ENCODE results near the gene MID1. TPM values are rescaled to one million over a fixed set of nuclear protein-coding genes. Genes with fewer than 3 reads are reported as not detected.

MID1 gene
- total RNA-seq, 2 donors from 2014 or later: 14.6 to 26.1 TPM

DNA sequence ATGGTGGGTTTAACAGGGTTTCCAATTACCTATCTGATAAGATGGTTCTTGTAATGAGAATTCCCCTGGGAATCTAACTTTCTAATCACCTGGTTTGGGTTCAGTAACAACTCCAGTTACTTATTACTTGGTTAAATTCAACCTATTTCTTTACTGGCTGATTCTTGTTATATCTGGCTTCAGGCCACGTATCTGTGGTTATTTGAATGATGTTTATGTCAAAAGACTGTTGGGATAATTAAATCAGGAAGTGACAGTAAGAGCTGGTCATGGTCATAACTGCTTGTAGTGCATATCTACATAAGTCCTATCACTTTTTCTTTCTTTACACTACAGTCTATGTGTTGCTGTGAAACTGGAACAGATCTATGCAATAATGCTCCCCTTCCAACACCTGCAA is 108.1 kb downstream of the MID1 start:
- Histone ChIP-seq H3K4me3 (no peak overlapping the region), H3K27ac (no peak overlapping the region), H3K9me3 (no peaks in the 10 kb centered on the region), H3K4me1 (replicated peaks) (no peaks in the 10 kb centered on the region), H3K36me3 (no peaks in the 10 kb centered on the region), H3K27me3 (replicated peaks; ENCODE audit: insufficient read depth) (no peaks in the 10 kb centered on the region)
- WGBS: 27% methylated on average over 1 of the region's 1 CpG
- intact Hi-C loops (cut with DNase I): no loop called here
- no peak for TF ChIP-seq POLR2AphosphoS5 (IDR thresholded peaks at IDR 0.05)
- TF ChIP-seq POLR2A (IDR thresholded peaks at IDR 0.05): no peak
- TF ChIP-seq, protein P1, sequence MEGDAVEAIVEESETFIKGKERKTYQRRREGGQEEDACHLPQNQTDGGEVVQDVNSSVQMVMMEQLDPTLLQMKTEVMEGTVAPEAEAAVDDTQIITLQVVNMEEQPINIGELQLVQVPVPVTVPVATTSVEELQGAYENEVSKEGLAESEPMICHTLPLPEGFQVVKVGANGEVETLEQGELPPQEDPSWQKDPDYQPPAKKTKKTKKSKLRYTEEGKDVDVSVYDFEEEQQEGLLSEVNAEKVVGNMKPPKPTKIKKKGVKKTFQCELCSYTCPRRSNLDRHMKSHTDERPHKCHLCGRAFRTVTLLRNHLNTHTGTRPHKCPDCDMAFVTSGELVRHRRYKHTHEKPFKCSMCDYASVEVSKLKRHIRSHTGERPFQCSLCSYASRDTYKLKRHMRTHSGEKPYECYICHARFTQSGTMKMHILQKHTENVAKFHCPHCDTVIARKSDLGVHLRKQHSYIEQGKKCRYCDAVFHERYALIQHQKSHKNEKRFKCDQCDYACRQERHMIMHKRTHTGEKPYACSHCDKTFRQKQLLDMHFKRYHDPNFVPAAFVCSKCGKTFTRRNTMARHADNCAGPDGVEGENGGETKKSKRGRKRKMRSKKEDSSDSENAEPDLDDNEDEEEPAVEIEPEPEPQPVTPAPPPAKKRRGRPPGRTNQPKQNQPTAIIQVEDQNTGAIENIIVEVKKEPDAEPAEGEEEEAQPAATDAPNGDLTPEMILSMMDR (IDR thresholded peaks at IDR 0.05): no peak
- DNase-seq (ENCODE audit: low spot score): no peak

DNA sequence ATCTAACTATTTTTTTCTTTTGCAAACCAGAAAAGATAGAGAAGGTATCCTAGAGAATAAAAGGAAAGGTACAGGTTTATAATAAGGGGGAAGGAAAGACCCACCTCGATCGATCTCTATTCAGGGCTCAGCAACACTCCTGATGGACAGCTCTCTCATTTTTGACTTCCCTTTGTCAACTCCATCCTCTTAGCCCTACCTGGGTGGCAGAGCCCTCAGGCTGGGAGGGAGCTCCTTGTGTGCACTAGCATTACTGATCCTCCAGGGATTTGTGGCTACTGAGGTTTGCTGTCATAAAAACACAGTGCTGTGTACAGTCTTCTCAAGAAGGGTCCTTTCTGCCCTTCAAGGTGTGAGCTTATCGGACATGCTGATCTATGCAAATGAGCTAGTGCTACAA is 111.0 kb downstream of the MID1 start:
- H3K27ac ChIP-seq: no peak overlapping the region
- intact Hi-C loops (cut with DNase I): no loop called here
- no peak for TF ChIP-seq POLR2AphosphoS5 (IDR thresholded peaks at IDR 0.05)
- TF ChIP-seq, protein P1 (IDR thresholded peaks at IDR 0.05): no peak
- TF ChIP-seq POLR2A (IDR thresholded peaks at IDR 0.05): no peak
- H3K27me3 ChIP-seq (replicated peaks; ENCODE audit: insufficient read depth): no peaks in the 10 kb centered on the region
- no peaks in the 10 kb centered on the region for H3K4me1 ChIP-seq (replicated peaks)
- no peak overlapping the region for H3K4me3 ChIP-seq
- 89% methylated on average over 3 of the region's 3 CpGs for WGBS
- H3K36me3 ChIP-seq: no peaks in the 10 kb centered on the region
- H3K9me3 ChIP-seq: no peaks in the 10 kb centered on the region
- DNase-seq (ENCODE audit: low spot score): no peak

DNA sequence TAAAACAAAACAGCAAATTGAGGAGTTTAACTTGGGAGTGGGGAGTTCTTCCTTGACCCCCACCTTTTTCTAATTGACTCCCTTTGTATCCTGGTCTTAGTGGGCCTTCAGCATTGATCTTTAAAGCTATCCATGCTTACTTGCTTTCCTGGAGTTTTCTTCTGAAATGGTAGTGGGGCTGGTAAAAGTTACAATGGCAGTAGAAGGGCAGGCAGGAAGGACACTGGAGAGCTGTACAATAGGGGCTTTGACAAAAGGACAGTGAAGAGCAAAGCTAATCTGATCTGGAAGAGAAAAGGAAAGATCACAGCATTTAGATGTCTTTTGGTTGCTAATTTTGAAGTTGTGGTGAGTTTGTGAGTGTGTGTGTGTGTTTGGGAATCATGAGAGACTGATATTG is 111.5 kb downstream of the MID1 start:
- no peaks in the 10 kb centered on the region for H3K36me3 ChIP-seq
- no peak for DNase-seq (ENCODE audit: low spot score)
- H3K27me3 ChIP-seq (replicated peaks; ENCODE audit: insufficient read depth): no peaks in the 10 kb centered on the region
- intact Hi-C loops (cut with DNase I): no loop called here
- H3K4me1 ChIP-seq (replicated peaks): no peaks in the 10 kb centered on the region
- TF ChIP-seq POLR2AphosphoS5 (IDR thresholded peaks at IDR 0.05) (no peak), POLR2A (IDR thresholded peaks at IDR 0.05) (no peak)
- TF ChIP-seq, protein P1 (IDR thresholded peaks at IDR 0.05): no peak
- H3K27ac ChIP-seq: no peak overlapping the region
- no peaks in the 10 kb centered on the region for H3K9me3 ChIP-seq
- H3K4me3 ChIP-seq: no peak overlapping the region

DNA sequence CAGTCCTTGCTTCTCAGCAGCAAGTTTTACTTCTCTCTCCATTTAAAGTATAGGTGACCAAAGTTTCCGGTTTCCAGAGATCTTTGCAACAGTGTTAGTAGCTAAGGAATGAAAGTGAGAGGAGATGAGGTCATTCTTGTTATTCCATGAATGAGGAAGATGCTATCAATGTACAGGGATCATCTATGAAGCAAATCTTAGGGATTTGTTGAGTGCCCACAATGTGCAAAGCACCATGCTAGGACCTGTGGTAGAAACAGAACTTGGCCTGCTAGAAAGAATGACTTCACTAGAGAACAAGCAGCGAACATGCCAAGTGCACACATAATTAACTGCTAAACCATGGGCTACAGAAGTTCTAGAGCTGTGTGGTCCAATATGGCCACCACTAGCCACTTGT is 112.5 kb downstream of the MID1 start:
- H3K4me1 ChIP-seq (replicated peaks): no peaks in the 10 kb centered on the region
- no peak overlapping the region for H3K4me3 ChIP-seq
- no peaks in the 10 kb centered on the region for H3K36me3 ChIP-seq
- H3K27ac ChIP-seq: no peak overlapping the region
- DNase-seq (ENCODE audit: low spot score): no peak
- no peaks in the 10 kb centered on the region for H3K9me3 ChIP-seq
- TF ChIP-seq POLR2A (IDR thresholded peaks at IDR 0.05) (no peak), POLR2AphosphoS5 (IDR thresholded peaks at IDR 0.05) (no peak)
- TF ChIP-seq, protein P1 (IDR thresholded peaks at IDR 0.05): no peak
- intact Hi-C loops (cut with DNase I): no loop called here
- no peaks in the 10 kb centered on the region for H3K27me3 ChIP-seq (replicated peaks; ENCODE audit: insufficient read depth)
- WGBS: 54% methylated on average over 2 of the region's 2 CpGs

DNA sequence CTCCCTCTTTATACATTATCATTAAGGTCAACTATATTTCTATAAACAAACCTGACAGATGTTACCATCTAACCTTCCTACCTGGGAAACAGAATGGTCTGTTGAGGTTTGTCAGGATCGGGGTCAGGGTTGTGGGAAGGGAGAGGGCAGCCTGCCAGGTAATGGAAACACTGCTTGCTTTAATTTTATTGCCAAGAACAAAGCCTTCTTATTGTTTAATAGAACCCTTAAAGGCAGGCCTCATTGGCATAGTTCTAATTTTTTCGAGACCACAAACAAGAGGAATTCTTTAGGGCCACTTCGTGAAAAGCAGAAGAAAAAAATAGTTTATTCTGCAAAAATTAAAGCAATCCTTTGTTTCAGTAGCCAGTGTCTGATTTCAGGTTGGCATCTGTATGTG is 113.2 kb downstream of the MID1 start:
- Histone ChIP-seq H3K4me1 (replicated peaks) (no peaks in the 10 kb centered on the region), H3K27me3 (replicated peaks; ENCODE audit: insufficient read depth) (no peaks in the 10 kb centered on the region), H3K36me3 (no peaks in the 10 kb centered on the region), H3K9me3 (no peaks in the 10 kb centered on the region), H3K4me3 (no peak overlapping the region), H3K27ac (no peak overlapping the region)
- no peak for DNase-seq (ENCODE audit: low spot score)
- WGBS: 12% methylated on average over 3 of the region's 3 CpGs
- TF ChIP-seq POLR2AphosphoS5 (IDR thresholded peaks at IDR 0.05): no peak
- TF ChIP-seq POLR2A (IDR thresholded peaks at IDR 0.05): no peak
- TF ChIP-seq, protein P1 (IDR thresholded peaks at IDR 0.05): no peak
- intact Hi-C loops (cut with DNase I): no loop called here

Measured in prostate gland (tissue), 2 donors.